HepG2 (cell line): ENCODE measurements around the gene CASP1. TPM values are rescaled to one million over a fixed set of nuclear protein-coding genes. Genes with fewer than 3 reads are reported as not detected.
A peak's percentile ranks its signal among the peaks of the same experiment; 100 is the strongest.

Experiments used
- ASH2L ChIP-seq: fragments of 300-600, 200-600 bp; sonication (generic); IDR thresholded peaks from 2 replicates; pipeline ENCODE4 v1.7.0; 2017; ENCODE audit warnings: low read depth, mild to moderate bottlenecking, moderate library complexity, mixed read lengths, low read length; ENCODE audit not compliant: insufficient read length
- HOXA3 ChIP-seq: sonication (generic); formaldehyde crosslinking; IDR thresholded peaks from 2 replicates; pipeline ENCODE4 v1.5.0; 2020; ENCODE audit warnings: missing genetic modification reagents
- HOXA9 ChIP-seq: sonication (generic); formaldehyde crosslinking; IDR thresholded peaks from 2 replicates; pipeline ENCODE4 v1.8.1; 2022; ENCODE audit warnings: missing genetic modification reagents, mild to moderate bottlenecking, moderate library complexity, borderline replicate concordance
- IRF2 ChIP-seq: IDR thresholded peaks from 2 replicates; pipeline ENCODE4 v1.6.1; 2018; ENCODE audit warnings: missing genetic modification reagents, missing compliant biosample characterization
- KAT8 ChIP-seq: IDR thresholded peaks from 2 replicates; pipeline ENCODE4 v1.6.1; 2016; ENCODE audit warnings: missing genetic modification reagents, missing compliant biosample characterization
- KLF6 ChIP-seq: IDR thresholded peaks from 2 replicates; pipeline ENCODE4 v1.8.0; 2016; ENCODE audit warnings: missing biosample characterization, missing genetic modification reagents
- MED13 ChIP-seq: sonication (generic); formaldehyde crosslinking; IDR thresholded peaks from 2 replicates; pipeline ENCODE4 v1.5.0; 2020; ENCODE audit warnings: missing genetic modification reagents
- SAP130 ChIP-seq: IDR thresholded peaks from 2 replicates; pipeline ENCODE4 v1.6.1; 2016; ENCODE audit warnings: low read depth
- SOX5 ChIP-seq: IDR thresholded peaks from 2 replicates; pipeline ENCODE4 v1.6.1; 2016; ENCODE audit warnings: borderline replicate concordance
- STAG1 ChIP-seq: sonication (generic); formaldehyde crosslinking; IDR thresholded peaks from 2 replicates; pipeline ENCODE4 v1.4.0; 2020; ENCODE audit warnings: missing genetic modification reagents
- TARDBP ChIP-seq: sonication (generic); formaldehyde crosslinking; IDR thresholded peaks from 2 replicates; pipeline ENCODE4 v1.8.0; 2022; ENCODE audit warnings: mild to moderate bottlenecking, missing genetic modification reagents
- TCF7L2 ChIP-seq: IDR thresholded peaks from 2 replicates; pipeline ENCODE4 v1.6.1; 2011; ENCODE audit warnings: mild to moderate bottlenecking, low read depth, low read length, moderate library complexity
- ZNF264 ChIP-seq: sonication (generic); formaldehyde crosslinking; IDR thresholded peaks from 2 replicates; pipeline ENCODE4 v1.4.0; 2020; ENCODE audit warnings: missing genetic modification reagents
- ZNF598 ChIP-seq: sonication (generic); formaldehyde crosslinking; IDR thresholded peaks from 2 replicates; pipeline ENCODE4 v1.5.1; 2020; ENCODE audit warnings: mild to moderate bottlenecking, missing genetic modification reagents, borderline replicate concordance
- ZNF746 ChIP-seq: sonication (generic); formaldehyde crosslinking; IDR thresholded peaks from 2 replicates; pipeline ENCODE4 v1.8.0; 2022; ENCODE audit warnings: mild to moderate bottlenecking, missing genetic modification reagents
- ZNF777 ChIP-seq: sonication (generic); formaldehyde crosslinking; IDR thresholded peaks from 2 replicates; pipeline ENCODE4 v1.4.0; 2020; ENCODE audit warnings: missing genetic modification reagents
- polyA plus RNA-seq, 8 experiments: library from polyadenylated mRNA; depleted of rRNA in 3 of 8; stranded (reverse) in 7 of 8; unstranded in 1 of 8; fragments of >200 nt; fragmentation: Illumina TruSeq in 4 of 8; extraction: Trizol in 4 of 8; gene quantifications; 2 replicates each; pipeline versions ENCODE4 v1.2.1 to v1.2.3, GENCODE V29; 2011 to 2016; ENCODE audit warnings: low read depth in 4 of 8, missing spikeins in 1 of 8, mixed read lengths in 1 of 8; ENCODE audit not compliant: insufficient read depth in 1 of 8
- total RNA-seq, 5 experiments: library from RNA; depleted of rRNA; stranded (reverse); fragments of >200 nt; fragmentation: Illumina TruSeq; extraction: Trizol; gene quantifications; 2 replicates each; pipeline ENCODE4 v1.2.3, GENCODE V29; 2016; ENCODE audit warnings: low read depth in 1 of 5
- TF ChIP-seq, protein P1 (sequence below): IDR thresholded peaks from 2 replicates; pipeline ENCODE4 v1.4.0; 2020; ENCODE audit warnings: mild to moderate bottlenecking, missing genetic modification reagents
- TF ChIP-seq, protein P2 (sequence below): sonication (generic); formaldehyde crosslinking; IDR thresholded peaks from 2 replicates; pipeline ENCODE4 v1.5.1; 2020; ENCODE audit warnings: mild to moderate bottlenecking, missing genetic modification reagents, borderline replicate concordance
- TF ChIP-seq, protein P3 (sequence below): sonication (generic); formaldehyde crosslinking; IDR thresholded peaks from 2 replicates; pipeline ENCODE4 v1.4.0; 2020; ENCODE audit warnings: missing genetic modification reagents

CASP1 gene
- total and polyA plus RNA-seq, 2 of the 13 experiments (the other 11 are each of a cell fraction or from before 2014, with no cell fraction given), result 0.34 to 5.2 TPM

DNA sequence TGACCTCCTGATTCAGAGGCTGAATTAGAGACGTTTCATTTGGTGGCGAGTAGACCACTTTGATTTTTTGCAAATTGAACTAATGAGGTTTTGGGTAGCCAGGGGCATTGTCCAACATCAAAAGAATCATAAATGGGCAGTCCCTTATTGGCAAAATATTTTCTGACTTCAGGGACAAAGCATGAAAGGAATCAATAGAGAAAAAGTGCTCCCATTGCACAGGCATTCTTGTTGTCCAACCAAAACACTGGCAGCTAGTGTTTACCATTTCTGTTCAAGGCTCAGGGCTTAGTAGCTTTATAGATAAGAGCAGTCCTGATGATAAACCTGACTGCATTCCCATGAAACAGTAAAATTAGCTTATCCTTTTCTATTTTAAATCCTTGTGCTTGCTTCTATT lies 16.6 kb upstream of the CASP1 start (continued):
- TF ChIP-seq, protein P1, sequence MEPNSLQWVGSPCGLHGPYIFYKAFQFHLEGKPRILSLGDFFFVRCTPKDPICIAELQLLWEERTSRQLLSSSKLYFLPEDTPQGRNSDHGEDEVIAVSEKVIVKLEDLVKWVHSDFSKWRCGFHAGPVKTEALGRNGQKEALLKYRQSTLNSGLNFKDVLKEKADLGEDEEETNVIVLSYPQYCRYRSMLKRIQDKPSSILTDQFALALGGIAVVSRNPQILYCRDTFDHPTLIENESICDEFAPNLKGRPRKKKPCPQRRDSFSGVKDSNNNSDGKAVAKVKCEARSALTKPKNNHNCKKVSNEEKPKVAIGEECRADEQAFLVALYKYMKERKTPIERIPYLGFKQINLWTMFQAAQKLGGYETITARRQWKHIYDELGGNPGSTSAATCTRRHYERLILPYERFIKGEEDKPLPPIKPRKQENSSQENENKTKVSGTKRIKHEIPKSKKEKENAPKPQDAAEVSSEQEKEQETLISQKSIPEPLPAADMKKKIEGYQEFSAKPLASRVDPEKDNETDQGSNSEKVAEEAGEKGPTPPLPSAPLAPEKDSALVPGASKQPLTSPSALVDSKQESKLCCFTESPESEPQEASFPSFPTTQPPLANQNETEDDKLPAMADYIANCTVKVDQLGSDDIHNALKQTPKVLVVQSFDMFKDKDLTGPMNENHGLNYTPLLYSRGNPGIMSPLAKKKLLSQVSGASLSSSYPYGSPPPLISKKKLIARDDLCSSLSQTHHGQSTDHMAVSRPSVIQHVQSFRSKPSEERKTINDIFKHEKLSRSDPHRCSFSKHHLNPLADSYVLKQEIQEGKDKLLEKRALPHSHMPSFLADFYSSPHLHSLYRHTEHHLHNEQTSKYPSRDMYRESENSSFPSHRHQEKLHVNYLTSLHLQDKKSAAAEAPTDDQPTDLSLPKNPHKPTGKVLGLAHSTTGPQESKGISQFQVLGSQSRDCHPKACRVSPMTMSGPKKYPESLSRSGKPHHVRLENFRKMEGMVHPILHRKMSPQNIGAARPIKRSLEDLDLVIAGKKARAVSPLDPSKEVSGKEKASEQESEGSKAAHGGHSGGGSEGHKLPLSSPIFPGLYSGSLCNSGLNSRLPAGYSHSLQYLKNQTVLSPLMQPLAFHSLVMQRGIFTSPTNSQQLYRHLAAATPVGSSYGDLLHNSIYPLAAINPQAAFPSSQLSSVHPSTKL (CRISPR knock-in tag), result peak; percentile 89
- peak; percentile 45; the same call in 1 of the 2 replicates for TF ChIP-seq MED13
- TF ChIP-seq SOX5 (CRISPR knock-in tag), result peak; percentile 95
- no peak for TF ChIP-seq ZNF777 (CRISPR knock-in tag)
- TF ChIP-seq ZNF746 (CRISPR knock-in tag), result no peak
- TF ChIP-seq, protein P2, sequence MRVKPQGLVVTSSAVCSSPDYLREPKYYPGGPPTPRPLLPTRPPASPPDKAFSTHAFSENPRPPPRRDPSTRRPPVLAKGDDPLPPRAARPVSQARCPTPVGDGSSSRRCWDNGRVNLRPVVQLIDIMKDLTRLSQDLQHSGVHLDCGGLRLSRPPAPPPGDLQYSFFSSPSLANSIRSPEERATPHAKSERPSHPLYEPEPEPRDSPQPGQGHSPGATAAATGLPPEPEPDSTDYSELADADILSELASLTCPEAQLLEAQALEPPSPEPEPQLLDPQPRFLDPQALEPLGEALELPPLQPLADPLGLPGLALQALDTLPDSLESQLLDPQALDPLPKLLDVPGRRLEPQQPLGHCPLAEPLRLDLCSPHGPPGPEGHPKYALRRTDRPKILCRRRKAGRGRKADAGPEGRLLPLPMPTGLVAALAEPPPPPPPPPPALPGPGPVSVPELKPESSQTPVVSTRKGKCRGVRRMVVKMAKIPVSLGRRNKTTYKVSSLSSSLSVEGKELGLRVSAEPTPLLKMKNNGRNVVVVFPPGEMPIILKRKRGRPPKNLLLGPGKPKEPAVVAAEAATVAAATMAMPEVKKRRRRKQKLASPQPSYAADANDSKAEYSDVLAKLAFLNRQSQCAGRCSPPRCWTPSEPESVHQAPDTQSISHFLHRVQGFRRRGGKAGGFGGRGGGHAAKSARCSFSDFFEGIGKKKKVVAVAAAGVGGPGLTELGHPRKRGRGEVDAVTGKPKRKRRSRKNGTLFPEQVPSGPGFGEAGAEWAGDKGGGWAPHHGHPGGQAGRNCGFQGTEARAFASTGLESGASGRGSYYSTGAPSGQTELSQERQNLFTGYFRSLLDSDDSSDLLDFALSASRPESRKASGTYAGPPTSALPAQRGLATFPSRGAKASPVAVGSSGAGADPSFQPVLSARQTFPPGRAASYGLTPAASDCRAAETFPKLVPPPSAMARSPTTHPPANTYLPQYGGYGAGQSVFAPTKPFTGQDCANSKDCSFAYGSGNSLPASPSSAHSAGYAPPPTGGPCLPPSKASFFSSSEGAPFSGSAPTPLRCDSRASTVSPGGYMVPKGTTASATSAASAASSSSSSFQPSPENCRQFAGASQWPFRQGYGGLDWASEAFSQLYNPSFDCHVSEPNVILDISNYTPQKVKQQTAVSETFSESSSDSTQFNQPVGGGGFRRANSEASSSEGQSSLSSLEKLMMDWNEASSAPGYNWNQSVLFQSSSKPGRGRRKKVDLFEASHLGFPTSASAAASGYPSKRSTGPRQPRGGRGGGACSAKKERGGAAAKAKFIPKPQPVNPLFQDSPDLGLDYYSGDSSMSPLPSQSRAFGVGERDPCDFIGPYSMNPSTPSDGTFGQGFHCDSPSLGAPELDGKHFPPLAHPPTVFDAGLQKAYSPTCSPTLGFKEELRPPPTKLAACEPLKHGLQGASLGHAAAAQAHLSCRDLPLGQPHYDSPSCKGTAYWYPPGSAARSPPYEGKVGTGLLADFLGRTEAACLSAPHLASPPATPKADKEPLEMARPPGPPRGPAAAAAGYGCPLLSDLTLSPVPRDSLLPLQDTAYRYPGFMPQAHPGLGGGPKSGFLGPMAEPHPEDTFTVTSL (CRISPR knock-in tag), result peak; percentile 76; the same call in 1 of the 2 replicates
- no peak for TF ChIP-seq HOXA9 (CRISPR knock-in tag)
- TF ChIP-seq KAT8 (CRISPR knock-in tag), result 0 out of 2 replicates have a peak, but pooled peaks have one; percentile 26
- 0 out of 2 replicates have a peak, but pooled peaks have one; percentile 28 for TF ChIP-seq TARDBP
- peak; percentile 50 for TF ChIP-seq ASH2L
- 0 out of 2 replicates have a peak, but pooled peaks have one; percentile 35 for TF ChIP-seq ZNF264 (CRISPR knock-in tag)
- TF ChIP-seq KLF6 (CRISPR knock-in tag), result no peak
- TF ChIP-seq HOXA3 (CRISPR knock-in tag), result peak; percentile 32; the same call in 1 of the 2 replicates
- peak; percentile 61; the same call in 1 of the 2 replicates for TF ChIP-seq IRF2 (CRISPR knock-in tag)
- TF ChIP-seq SAP130 (CRISPR knock-in tag), result peak; percentile 54
- no peak for TF ChIP-seq ZNF598 (CRISPR knock-in tag)
- TF ChIP-seq STAG1, result peak; percentile 11; the same call in 1 of the 2 replicates
- TF ChIP-seq, protein P3, sequence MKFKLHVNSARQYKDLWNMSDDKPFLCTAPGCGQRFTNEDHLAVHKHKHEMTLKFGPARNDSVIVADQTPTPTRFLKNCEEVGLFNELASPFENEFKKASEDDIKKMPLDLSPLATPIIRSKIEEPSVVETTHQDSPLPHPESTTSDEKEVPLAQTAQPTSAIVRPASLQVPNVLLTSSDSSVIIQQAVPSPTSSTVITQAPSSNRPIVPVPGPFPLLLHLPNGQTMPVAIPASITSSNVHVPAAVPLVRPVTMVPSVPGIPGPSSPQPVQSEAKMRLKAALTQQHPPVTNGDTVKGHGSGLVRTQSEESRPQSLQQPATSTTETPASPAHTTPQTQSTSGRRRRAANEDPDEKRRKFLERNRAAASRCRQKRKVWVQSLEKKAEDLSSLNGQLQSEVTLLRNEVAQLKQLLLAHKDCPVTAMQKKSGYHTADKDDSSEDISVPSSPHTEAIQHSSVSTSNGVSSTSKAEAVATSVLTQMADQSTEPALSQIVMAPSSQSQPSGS (CRISPR knock-in tag), result peak; percentile 86; the same call in 1 of the 2 replicates
- peak; percentile 49; the same call in 1 of the 2 replicates for TF ChIP-seq TCF7L2
